GM21515 (cell line): ENCODE data around the gene FGF14.

Experiments used
- ATAC-seq: cut with Tn5 transposase; IDR thresholded peaks from one replicate; pipeline ENCODE4 v1.9.1; 2021; ENCODE audit not compliant: unreplicated experiment

The FGF14 gene

GRCh38 chr13:102401766-102402165 is at the start of gene FGF14:
Gene FGF14 (minus strand): TSS chr13:102402048.
- ATAC-seq = no peak

- ATAC-seq = no peak
These were observed 41.4 kb upstream of the FGF14 start for GRCh38 chr13:102443249-102443648.

- ATAC-seq = peak; percentile 34
These were observed 39.2 kb upstream of the FGF14 start for GRCh38 chr13:102441085-102441484.

- peak; percentile 57 for ATAC-seq
These were observed 38.5 kb upstream of the FGF14 start for GRCh38 chr13:102440259-102440936.

- no peak for ATAC-seq
These were observed 20.8 kb upstream of the FGF14 start for GRCh38 chr13:102422690-102423089.

GRCh38 chr13:102405499-102406100 is 3.8 kb upstream of the FGF14 start:
- ATAC-seq = no peak

GRCh38 chr13:102402290-102402689 is 442 bp upstream of the FGF14 start:
- no peak for ATAC-seq

DNA sequence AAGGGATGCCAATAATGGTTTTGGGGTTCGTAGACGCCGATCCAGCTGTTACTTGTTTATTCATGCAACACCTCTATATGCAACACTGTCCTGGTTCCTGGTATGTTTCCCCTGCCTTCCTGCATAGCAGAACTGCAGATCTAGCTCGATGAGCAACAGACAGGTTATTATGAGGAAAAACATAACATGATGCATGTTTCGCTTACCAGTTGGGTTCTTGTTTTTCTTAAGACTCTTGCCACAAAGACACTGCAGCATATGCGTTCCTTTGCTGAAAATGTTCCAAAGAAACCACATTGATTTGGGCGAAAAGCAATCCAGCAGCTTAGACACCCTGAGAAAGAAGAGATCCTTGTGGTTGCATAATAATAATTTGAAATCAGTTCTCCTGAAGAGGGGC is 583 bp downstream of the FGF14 start:
- ATAC-seq = no peak

DNA sequence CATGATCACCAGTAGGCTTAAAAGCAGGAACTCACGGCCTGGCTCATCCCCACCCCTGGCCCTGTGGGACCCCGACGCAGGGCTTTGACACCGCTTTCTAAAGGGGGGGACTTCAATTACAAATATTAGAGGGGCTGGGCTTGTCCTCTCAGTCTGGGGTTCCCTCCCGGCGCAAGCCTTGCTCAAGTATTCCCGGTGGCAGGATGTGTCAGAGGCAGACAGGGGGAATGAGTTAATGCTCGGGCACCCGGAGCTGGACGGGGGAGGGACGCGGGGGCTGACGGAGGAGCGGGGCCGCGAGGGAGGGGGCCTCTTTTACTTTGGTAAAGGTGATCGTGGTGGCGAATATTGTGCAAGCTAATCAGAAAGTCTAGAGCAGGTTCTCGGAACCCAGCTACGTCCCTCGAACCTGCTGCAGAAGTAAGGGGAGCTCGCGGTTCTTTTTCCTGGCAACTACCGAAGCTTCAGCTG is 1.1 kb downstream of the FGF14 start:
- no peak for ATAC-seq

- ATAC-seq = peak; percentile 38
These were observed 1.8 kb downstream of the FGF14 start for GRCh38 chr13:102399791-102400674.

- no peak for ATAC-seq
These were observed 5.9 kb downstream of the FGF14 start for GRCh38 chr13:102395939-102396338.

GRCh38 chr13:102395174-102395573 is 6.7 kb downstream of the FGF14 start:
- no peak for ATAC-seq

GRCh38 chr13:102394158-102395053 is 7.4 kb downstream of the FGF14 start:
- ATAC-seq = peak; percentile 98

DNA sequence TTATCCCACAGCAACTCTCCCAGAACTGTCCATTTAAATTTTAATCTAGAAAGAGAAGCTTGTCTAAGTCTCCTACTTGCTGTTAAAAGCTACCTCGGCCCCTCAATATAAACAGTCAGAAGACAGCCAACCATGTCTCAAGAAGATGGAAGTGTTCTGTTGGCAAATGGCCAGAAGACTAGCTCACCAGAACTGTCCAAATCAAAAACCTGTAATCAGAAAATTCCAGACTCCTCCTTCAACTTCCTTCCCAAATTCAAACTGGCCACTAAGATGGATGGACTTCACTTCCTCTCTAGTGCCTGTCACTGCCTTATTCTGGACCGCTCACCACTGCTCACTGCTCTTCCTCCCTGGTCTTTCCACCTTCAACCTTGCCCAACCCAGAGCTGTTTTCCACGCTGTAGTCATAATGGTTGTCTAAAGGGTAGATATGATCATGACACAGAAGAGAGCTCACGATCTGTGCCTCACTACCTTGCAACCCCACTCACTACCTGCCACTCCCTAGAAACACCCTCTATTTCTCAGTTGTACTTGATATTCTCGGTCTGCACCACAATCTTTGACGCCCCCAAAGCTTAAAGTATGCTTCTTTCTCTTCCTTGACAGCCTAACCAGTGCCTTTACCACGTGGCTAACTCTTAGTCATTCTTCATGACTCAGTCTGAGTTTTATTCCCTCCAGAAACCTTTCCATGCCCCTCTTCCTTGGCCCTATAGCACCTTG is 9.2 kb downstream of the FGF14 start:
- ATAC-seq = no peak

- no peak for ATAC-seq
These were observed 15.4 kb downstream of the FGF14 start for GRCh38 chr13:102386461-102386860.

DNA sequence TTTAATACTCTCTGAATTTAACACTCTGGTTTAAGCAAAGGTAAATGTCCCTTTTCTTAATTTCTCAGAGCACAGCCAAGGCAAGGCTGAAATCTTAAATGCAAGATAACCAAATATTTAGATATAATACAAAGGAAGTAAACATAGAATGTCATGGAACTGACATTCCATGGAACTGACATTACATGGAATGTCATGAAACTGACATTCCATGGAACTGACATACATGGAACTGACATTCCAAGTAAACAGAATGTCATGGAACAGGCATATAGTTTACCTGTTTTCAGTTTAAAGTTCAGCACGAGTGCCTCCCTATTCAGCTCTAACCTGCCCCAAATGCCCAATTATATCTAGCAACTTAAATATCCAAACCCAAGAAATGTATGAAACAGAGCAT is 21.8 kb downstream of the FGF14 start:
- ATAC-seq = no peak

DNA sequence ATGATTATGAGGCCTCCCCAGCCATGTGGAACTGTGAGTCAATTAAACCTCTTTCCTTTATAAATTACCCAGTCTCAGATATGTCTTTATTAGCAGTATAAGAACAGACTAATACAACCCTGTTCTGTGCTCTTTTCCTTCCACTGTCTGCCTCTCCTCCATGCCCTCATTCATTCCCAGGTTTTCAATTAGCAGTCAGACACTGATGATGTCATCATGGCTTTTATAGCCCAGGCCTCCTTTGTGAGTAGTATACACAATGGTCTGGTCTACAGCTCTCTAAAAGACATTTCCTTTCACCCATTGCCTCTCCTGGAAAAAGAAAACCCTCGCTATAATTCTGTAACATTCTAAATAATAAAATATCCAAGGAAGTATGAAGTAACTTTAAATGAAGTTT is 25.5 kb downstream of the FGF14 start:
- ATAC-seq = no peak

GRCh38 chr13:102374726-102375125 is 27.1 kb downstream of the FGF14 start:
- ATAC-seq = no peak

DNA sequence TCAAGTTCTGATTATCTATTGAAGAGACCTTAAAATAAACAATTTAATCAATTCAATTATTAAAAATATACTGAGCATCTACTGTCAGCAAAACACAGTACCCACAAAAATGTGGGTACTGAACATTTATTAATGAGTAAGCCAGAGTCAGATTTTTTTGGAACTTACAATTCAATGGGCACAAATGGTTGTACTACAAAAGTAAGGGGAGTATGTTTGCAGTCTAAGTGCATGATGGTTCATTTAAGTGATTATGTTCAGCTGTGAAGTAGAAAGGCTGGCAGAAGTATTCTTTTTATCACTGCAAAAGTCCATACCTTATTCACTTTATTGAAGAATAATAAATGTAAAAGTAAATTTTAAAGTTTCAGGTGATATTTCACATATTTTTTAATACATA is 27.6 kb downstream of the FGF14 start:
- no peak for ATAC-seq

DNA sequence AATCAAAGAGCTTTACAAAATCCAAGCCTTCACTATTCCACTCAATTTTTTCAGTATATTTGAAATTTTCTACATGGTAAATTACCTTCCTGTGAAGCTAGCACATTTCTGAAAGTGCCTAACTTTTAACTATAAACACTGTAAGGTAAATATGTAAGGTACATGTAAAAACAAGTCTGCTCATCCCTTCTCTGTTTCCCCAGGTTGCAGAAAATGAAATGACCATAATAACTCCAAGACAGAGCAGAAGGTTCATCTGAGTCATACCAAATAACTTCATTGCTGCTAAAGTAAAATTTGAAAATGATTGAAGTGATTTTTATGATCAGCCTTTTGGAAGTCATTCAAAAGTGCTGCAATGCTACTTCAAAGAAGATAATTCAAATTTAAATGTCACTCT is 28.6 kb downstream of the FGF14 start:
- ATAC-seq = no peak
